ENCODE results near the gene TMEM120B. TPM values are rescaled to one million over a fixed set of nuclear protein-coding genes. Genes with fewer than 3 reads are reported as not detected.

The TMEM120B gene
- total RNA-seq, 1 experiment from 2014 or later, result 18.5 TPM

DNA sequence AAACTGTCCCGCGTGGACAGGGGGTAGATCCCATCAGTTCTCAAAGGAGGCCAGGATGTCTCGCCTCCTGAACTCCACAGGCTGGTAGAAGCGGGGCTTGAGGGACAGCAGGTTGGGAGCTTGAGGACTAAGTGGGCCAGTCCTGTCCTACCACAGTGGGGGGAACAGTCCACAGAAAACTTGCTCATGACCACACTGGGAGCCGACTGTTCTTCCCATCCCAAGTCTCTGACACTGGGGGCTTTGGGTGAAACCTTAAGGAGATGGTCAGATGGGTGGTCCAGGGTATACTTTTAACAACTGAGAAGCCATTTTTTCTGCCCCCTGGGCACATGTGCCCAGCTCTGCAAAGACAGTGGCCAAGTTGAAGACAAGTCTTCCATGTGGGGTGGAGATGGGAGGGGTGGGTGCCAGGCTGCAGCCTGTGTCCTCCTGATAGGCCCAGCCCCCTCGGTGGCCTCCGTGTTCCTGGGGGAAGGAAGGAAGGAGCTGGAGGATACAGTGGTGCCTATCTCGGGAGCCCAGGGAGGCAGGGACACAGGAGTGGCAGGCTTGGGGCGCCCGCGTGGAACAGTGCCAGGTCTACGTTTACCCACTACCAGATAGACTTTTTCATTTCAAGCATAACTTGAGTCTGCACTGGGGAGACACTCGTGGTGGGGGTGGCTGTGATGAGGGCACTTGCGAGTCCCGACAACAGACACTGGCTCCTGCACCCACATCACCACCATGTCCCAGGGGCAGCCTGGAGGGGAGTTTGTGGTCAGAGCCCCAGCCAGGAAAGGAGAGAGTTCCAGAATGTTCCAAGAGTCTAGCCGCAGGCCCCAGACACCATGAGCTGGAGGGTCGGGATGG is 66.2 kb downstream of the TMEM120B start:
- peaks cover 6% of the 10 kb centered on the region for H3F3A ChIP-seq (ENCODE audit: low read length, unreplicated experiment)
- DNase-seq (no peak), ATAC-seq (no peak)
- TF ChIP-seq EZH2phosphoT487 (IDR thresholded peaks at IDR 0.05; ENCODE audit: borderline replicate concordance, low read length), result no peak
- TF ChIP-seq, protein P1, sequence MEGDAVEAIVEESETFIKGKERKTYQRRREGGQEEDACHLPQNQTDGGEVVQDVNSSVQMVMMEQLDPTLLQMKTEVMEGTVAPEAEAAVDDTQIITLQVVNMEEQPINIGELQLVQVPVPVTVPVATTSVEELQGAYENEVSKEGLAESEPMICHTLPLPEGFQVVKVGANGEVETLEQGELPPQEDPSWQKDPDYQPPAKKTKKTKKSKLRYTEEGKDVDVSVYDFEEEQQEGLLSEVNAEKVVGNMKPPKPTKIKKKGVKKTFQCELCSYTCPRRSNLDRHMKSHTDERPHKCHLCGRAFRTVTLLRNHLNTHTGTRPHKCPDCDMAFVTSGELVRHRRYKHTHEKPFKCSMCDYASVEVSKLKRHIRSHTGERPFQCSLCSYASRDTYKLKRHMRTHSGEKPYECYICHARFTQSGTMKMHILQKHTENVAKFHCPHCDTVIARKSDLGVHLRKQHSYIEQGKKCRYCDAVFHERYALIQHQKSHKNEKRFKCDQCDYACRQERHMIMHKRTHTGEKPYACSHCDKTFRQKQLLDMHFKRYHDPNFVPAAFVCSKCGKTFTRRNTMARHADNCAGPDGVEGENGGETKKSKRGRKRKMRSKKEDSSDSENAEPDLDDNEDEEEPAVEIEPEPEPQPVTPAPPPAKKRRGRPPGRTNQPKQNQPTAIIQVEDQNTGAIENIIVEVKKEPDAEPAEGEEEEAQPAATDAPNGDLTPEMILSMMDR (conservative IDR thresholded peaks at IDR 0.05; ENCODE audit: low read depth, low read length), result no peak
- no peak for TF ChIP-seq EZH2 (IDR thresholded peaks at IDR 0.05; ENCODE audit: low read length, unreplicated experiment)
- no peaks in the 10 kb centered on the region for H3K9me2 ChIP-seq (replicated peaks; ENCODE audit: low read length)
- no peak overlapping the region for H3K4me3 ChIP-seq (ENCODE audit: low read length)
- 0 out of 2 replicates have a peak, but pooled peaks cover 7% of the 10 kb centered on the region for H4K20me1 ChIP-seq (ENCODE audit: low read length)
- no peak overlapping the region for H2AFZ ChIP-seq (ENCODE audit: low read length)
- peaks cover 36% of the 10 kb centered on the region for H3K79me2 ChIP-seq (ENCODE audit: low read length)
- CTCF ChIA-PET, result no interaction called here
- intact Hi-C loops (cut with micrococcal nuclease), result no loop called here
- POLR2A ChIA-PET (ENCODE audit: unreplicated experiment), result no interaction called here
- no peak overlapping the region for H3K4me2 ChIP-seq (ENCODE audit: low read length)
- no peaks in the 10 kb centered on the region for H3K9me3 ChIP-seq (ENCODE audit: low read length)
- no peak overlapping the region for H3K27ac ChIP-seq (ENCODE audit: low read length)
- peaks cover 17% of the 10 kb centered on the region for H3K4me1 ChIP-seq (ENCODE audit: insufficient read depth, low read length)
- no peaks in the 10 kb centered on the region for H3K27me3 ChIP-seq (ENCODE audit: low read length)
- no peak overlapping the region for H3K9ac ChIP-seq (ENCODE audit: low read length)
- BruUV-seq (replicated peaks), result no TSS peak
- H3K36me3 ChIP-seq (ENCODE audit: low read depth, low read length), result peaks cover 40% of the 10 kb centered on the region

DNA sequence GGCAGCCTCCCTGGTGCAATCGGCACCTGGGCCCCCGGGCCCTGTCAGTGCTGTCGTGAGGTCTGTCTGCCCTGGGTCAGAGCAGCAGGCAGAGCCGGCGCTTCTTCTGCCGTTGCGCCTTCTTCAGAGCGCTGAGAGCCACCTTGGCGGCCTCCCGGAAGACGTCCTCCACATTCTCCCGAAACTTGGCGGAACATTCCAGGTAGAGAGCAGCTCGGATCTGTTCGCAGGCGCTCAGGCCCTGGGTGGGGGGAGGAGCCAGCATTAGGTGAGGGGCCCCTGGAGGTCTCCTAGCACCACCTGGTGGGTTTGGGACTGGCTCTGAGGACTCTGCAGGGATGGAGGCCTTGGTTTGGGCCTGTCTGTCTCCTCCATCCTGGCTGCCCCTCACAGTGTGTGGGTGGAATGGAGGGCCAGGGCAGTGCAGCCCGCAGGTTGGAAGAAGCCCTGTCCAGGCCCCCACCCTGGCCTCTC is 66.9 kb downstream of the TMEM120B start:
- Histone ChIP-seq H3K9me3 (ENCODE audit: low read length) (no peaks in the 10 kb centered on the region), H3F3A (ENCODE audit: low read length, unreplicated experiment) (peaks cover 10% of the 10 kb centered on the region), H3K27ac (ENCODE audit: low read length) (no peak overlapping the region), H3K9ac (ENCODE audit: low read length) (no peak overlapping the region), H3K79me2 (ENCODE audit: low read length) (peaks cover 40% of the 10 kb centered on the region), H3K4me1 (ENCODE audit: insufficient read depth, low read length) (peaks cover 23% of the 10 kb centered on the region), H3K4me3 (ENCODE audit: low read length) (no peak overlapping the region), H3K27me3 (ENCODE audit: low read length) (no peaks in the 10 kb centered on the region), H3K36me3 (ENCODE audit: low read depth, low read length) (peaks cover 40% of the 10 kb centered on the region), H2AFZ (ENCODE audit: low read length) (no peak overlapping the region), H3K4me2 (ENCODE audit: low read length) (no peak overlapping the region), H4K20me1 (ENCODE audit: low read length) (0 out of 2 replicates have a peak, but pooled peaks cover 7% of the 10 kb centered on the region), H3K9me2 (replicated peaks; ENCODE audit: low read length) (no peaks in the 10 kb centered on the region)
- DNase-seq (no peak), ATAC-seq (no peak)
- no peak for TF ChIP-seq EZH2phosphoT487 (IDR thresholded peaks at IDR 0.05; ENCODE audit: borderline replicate concordance, low read length)
- TF ChIP-seq, protein P1 (conservative IDR thresholded peaks at IDR 0.05; ENCODE audit: low read depth, low read length), result no peak
- no peak for TF ChIP-seq EZH2 (IDR thresholded peaks at IDR 0.05; ENCODE audit: low read length, unreplicated experiment)
- intact Hi-C loops (cut with micrococcal nuclease), result no loop called here
- ChIA-PET CTCF (no interaction called here), POLR2A (ENCODE audit: unreplicated experiment) (no interaction called here)
- no TSS peak for BruUV-seq (replicated peaks)

DNA sequence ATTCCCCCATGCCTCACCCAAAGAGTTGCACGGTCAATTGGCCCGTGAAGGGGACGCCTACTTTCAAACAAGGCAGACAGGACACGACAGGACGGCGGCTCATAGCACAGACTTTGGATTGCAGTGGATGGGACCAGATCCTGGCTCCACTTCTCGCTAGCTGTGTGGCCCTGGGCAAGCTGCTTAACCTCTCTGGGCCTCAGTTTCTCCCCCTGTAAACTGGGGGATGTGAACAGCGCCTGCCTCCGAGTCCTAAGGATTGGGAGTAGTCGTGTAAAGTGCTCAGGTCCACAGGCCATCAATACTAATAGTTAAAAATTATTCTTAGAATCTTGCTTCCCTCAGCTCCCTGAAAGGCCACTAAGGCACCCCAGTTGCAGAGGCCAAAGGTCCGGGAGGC is 67.9 kb downstream of the TMEM120B start:
- TF ChIP-seq EZH2 (IDR thresholded peaks at IDR 0.05; ENCODE audit: low read length, unreplicated experiment) (no peak), EZH2phosphoT487 (IDR thresholded peaks at IDR 0.05; ENCODE audit: borderline replicate concordance, low read length) (no peak)
- TF ChIP-seq, protein P1 (conservative IDR thresholded peaks at IDR 0.05; ENCODE audit: low read depth, low read length), result no peak
- no peak overlapping the region for H3K27ac ChIP-seq (ENCODE audit: low read length)
- ATAC-seq (no peak), DNase-seq (no peak)
- H3K4me1 ChIP-seq (ENCODE audit: insufficient read depth, low read length), result peaks cover 32% of the 10 kb centered on the region
- no peak overlapping the region for H3K4me3 ChIP-seq (ENCODE audit: low read length)
- CTCF ChIA-PET, result no interaction called here
- no peak overlapping the region for H3K4me2 ChIP-seq (ENCODE audit: low read length)
- no peaks in the 10 kb centered on the region for H3K9me2 ChIP-seq (replicated peaks; ENCODE audit: low read length)
- H3K79me2 ChIP-seq (ENCODE audit: low read length), result peaks cover 46% of the 10 kb centered on the region
- H3K9ac ChIP-seq (ENCODE audit: low read length), result no peak overlapping the region
- H2AFZ ChIP-seq (ENCODE audit: low read length), result no peak overlapping the region
- peaks cover 10% of the 10 kb centered on the region for H3F3A ChIP-seq (ENCODE audit: low read length, unreplicated experiment)
- intact Hi-C loops (cut with micrococcal nuclease), result no loop called here
- H4K20me1 ChIP-seq (ENCODE audit: low read length), result 0 out of 2 replicates have a peak, but pooled peaks cover 7% of the 10 kb centered on the region
- BruUV-seq (replicated peaks), result no TSS peak
- H3K9me3 ChIP-seq (ENCODE audit: low read length), result no peaks in the 10 kb centered on the region
- POLR2A ChIA-PET (ENCODE audit: unreplicated experiment), result no interaction called here
- H3K27me3 ChIP-seq (ENCODE audit: low read length), result no peaks in the 10 kb centered on the region
- peaks cover 40% of the 10 kb centered on the region for H3K36me3 ChIP-seq (ENCODE audit: low read depth, low read length)
